ENCODE data around the gene ADSL.

The ADSL gene

DNA sequence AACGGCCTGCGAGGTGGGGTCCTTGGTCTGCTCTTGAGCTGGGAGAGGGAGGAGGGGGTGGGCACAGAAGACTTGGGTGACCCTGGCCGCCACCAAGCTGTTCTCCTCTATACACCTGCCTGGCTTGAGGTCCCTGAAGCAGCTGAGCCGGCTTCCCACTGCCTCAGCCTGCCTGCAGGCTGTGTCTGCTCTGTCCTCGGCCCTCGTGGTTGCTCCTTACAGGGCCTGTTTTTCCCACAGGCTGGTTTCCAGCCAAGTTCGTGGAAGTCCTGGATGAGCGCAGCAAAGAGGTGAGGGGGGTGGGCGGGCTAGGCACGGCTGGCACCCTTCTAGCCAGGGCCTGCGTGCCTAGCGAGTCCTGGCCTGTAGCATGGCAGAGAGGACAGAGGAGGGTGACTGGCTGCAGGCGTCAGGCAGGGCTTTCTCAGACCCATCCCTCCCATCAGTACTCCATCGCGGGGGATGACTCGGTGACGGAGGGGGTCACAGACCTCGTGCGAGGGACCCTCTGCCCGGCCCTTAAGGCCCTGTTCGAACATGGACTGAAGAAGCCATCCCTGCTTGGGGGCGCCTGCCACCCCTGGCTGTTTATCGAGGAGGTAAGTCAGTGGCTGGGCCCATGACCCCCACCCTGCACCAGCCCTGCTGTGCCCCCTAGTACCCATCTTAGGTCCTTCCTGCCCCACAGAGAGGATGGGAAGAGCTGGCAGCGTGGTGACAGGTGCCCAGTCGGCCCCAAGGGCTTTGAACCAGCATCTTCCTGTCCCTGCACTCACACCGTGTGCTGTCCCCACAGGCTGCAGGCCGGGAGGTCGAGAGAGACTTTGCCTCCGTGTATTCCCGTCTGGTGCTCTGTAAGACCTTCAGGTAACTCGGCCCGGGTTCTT lies 61.8 kb downstream of the ADSL start:
- Histone ChIP-seq H3K36me3 (ENCODE audit: control insufficient read depth, insufficient read depth, low read length) (peaks cover 60% of the 10 kb centered on the region), H3K9ac (ENCODE audit: low read depth, low read length) (no peak overlapping the region), H3K9me3 (ENCODE audit: control insufficient read depth, insufficient read depth, low read length) (no peaks in the 10 kb centered on the region), H3K4me1 (ENCODE audit: control insufficient read depth, insufficient read depth, low read length) (no peaks in the 10 kb centered on the region), H3K4me3 (ENCODE audit: low read depth, low read length) (no peak overlapping the region), H3K27me3 (ENCODE audit: control insufficient read depth, insufficient read depth, low read length) (no peaks in the 10 kb centered on the region)

DNA sequence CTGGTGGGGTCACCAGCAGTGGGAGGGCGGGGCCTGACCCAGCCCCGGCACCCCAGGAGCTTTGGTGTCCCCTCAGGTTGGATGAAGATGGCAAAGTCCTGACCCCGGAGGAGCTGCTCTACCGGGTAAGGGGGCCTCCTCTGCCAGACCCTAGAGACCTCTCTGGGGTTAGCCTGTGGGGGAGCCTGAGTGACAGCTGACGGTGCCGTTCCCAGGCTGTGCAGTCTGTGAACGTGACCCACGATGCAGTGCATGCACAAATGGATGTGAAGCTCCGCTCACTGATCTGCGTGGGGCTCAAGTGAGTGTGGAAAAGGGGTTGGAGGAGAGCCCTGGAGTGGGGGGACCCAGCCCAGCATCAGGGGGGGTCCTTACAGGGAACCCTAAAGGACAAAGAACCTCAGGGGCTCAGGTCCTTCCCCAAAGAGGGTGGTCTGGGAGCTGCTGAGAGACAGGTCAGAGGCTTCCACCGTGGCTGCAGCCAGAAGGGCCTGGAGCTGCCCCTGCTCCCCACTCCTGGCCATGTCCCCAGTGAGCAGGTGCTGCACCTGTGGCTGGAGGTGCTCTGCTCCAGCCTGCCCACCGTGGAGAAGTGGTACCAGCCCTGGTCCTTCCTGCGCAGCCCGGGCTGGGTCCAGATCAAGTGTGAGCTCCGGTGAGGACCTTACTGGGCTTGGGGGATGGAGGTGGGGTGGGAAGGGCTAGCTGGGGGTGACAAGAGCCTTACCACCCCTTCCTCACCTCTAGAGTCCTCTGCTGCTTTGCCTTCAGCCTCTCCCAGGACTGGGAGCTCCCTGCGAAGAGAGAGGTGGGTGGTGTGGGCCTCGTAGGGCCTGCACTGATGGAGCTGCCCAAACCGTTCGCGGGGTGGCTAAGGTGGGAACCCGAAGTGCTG lies 62.7 kb downstream of the ADSL start:
- Histone ChIP-seq H3K9ac (ENCODE audit: low read depth, low read length) (no peak overlapping the region), H3K27me3 (ENCODE audit: control insufficient read depth, insufficient read depth, low read length) (no peaks in the 10 kb centered on the region), H3K36me3 (ENCODE audit: control insufficient read depth, insufficient read depth, low read length) (peaks cover 60% of the 10 kb centered on the region), H3K4me1 (ENCODE audit: control insufficient read depth, insufficient read depth, low read length) (no peaks in the 10 kb centered on the region), H3K9me3 (ENCODE audit: control insufficient read depth, insufficient read depth, low read length) (no peaks in the 10 kb centered on the region), H3K4me3 (ENCODE audit: low read depth, low read length) (no peak overlapping the region)

DNA sequence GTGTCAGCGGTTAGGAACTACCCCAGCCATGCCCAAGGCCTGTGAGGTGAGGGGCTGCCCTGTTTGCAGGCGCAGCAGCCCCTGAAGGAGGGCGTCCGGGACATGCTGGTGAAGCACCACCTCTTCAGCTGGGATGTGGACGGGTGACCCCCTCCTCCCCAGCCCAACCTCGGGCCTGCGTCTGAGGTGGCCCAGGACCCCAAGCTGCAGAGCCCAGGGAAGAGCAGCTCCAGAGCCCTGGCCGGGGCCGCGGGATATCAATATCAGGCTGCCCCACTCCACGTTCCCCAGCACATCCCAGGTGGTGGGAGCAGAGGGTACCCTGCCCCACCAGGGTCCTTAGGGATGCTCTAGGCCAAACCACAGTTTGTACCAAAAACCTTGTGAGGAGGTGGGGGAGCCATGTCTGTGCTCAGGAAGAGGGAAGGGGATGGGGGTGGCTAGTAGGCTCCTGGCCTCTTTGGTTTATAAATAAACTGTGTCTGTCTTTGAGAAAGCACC lies 63.4 kb downstream of the ADSL start:
- Histone ChIP-seq H3K4me1 (ENCODE audit: control insufficient read depth, insufficient read depth, low read length) (no peaks in the 10 kb centered on the region), H3K27me3 (ENCODE audit: control insufficient read depth, insufficient read depth, low read length) (no peaks in the 10 kb centered on the region), H3K9me3 (ENCODE audit: control insufficient read depth, insufficient read depth, low read length) (no peaks in the 10 kb centered on the region), H3K9ac (ENCODE audit: low read depth, low read length) (no peak overlapping the region), H3K4me3 (ENCODE audit: low read depth, low read length) (no peak overlapping the region), H3K36me3 (ENCODE audit: control insufficient read depth, insufficient read depth, low read length) (peaks cover 55% of the 10 kb centered on the region)

DNA sequence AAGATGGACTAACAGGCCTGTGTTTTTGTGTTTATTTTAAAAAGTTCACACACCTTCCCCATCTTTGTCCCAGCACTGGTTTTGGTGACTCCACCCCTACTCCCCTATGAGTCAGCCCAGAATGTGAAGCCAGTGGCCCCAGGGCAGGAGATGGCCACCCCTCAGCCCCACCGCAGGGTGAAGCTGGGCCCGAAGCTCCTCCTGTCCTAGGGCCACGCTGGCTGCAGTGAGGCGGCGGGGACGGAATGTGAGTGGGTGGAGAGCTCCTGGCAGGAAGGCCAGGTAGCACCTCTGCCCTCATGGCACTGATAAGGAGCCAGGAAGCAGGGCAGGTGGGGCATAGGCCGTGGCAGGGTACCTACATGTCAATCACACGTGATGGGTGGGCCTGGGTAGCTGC lies 64.0 kb downstream of the ADSL start:
- Histone ChIP-seq H3K27me3 (ENCODE audit: control insufficient read depth, insufficient read depth, low read length) (no peaks in the 10 kb centered on the region), H3K4me3 (ENCODE audit: low read depth, low read length) (no peak overlapping the region), H3K36me3 (ENCODE audit: control insufficient read depth, insufficient read depth, low read length) (peaks cover 51% of the 10 kb centered on the region), H3K9ac (ENCODE audit: low read depth, low read length) (no peak overlapping the region), H3K9me3 (ENCODE audit: control insufficient read depth, insufficient read depth, low read length) (no peaks in the 10 kb centered on the region), H3K4me1 (ENCODE audit: control insufficient read depth, insufficient read depth, low read length) (no peaks in the 10 kb centered on the region)

DNA sequence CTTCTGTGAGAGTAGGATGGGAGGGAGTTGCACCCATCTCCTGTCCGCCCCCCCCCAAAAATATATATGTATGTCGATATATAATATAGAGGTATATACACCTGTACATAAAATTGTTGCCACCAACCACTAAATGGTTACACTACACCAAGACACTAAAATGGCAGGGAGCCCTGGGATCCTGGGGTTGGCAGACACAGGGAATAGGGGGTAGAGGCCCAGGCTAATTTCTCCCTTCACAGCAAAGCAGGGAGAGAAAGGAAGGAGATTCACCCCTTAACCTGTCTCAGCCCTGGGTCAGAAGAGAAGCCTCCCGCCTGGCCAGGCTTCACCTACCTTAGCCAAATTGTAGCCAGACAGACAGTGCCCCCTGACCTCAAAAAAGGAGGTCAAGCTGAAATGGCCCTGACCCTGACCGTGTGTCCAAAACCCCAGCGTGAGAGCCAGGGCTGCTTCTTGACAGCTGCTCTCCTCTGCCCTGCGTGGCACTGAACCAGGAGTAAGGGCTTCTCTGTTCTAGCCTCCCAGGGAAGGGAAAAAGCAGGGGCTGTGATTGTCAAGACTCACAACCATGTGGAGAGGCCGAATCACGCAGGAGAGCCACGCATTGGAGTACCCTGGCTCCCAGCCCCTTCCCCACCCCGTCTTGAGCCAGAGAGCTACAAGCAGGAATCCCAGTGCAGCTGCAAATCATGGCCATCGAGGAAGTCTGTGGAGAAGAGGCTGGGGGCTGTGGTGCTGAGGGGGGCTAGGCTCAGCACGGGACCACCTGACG lies 64.6 kb downstream of the ADSL start:
- peaks cover 51% of the 10 kb centered on the region for H3K36me3 ChIP-seq (ENCODE audit: control insufficient read depth, insufficient read depth, low read length)

DNA sequence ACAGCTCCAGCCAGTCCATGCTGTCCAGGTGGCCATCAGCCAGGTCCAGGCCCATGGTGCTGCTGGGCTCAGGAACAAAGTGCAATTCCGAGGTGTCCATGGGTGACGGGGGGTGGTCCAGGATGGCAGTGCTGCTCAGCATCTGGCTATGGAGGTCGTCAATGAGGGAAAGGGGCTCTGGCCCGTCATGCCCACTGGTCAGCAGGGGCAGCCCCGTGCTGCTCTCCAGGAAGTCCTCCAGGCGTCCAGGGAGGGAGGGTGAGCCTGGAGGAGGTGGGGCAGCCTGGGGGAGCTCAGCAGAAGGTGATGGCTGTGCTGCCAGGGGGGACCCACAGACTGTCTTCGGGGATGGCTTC lies 65.2 kb downstream of the ADSL start:
- Histone ChIP-seq H3K9ac (ENCODE audit: low read depth, low read length) (no peak overlapping the region), H3K9me3 (ENCODE audit: control insufficient read depth, insufficient read depth, low read length) (no peaks in the 10 kb centered on the region), H3K36me3 (ENCODE audit: control insufficient read depth, insufficient read depth, low read length) (peaks cover 56% of the 10 kb centered on the region), H3K27me3 (ENCODE audit: control insufficient read depth, insufficient read depth, low read length) (no peaks in the 10 kb centered on the region), H3K4me3 (ENCODE audit: low read depth, low read length) (no peak overlapping the region), H3K4me1 (ENCODE audit: control insufficient read depth, insufficient read depth, low read length) (no peaks in the 10 kb centered on the region)

More for the DNA sequence above, 64.6 kb downstream of the ADSL start:
- Histone ChIP-seq H3K9me3 (ENCODE audit: control insufficient read depth, insufficient read depth, low read length) (no peaks in the 10 kb centered on the region), H3K27me3 (ENCODE audit: control insufficient read depth, insufficient read depth, low read length) (no peaks in the 10 kb centered on the region), H3K4me1 (ENCODE audit: control insufficient read depth, insufficient read depth, low read length) (no peaks in the 10 kb centered on the region), H3K4me3 (ENCODE audit: low read depth, low read length) (no peak overlapping the region), H3K9ac (ENCODE audit: low read depth, low read length) (no peak overlapping the region)

DNA sequence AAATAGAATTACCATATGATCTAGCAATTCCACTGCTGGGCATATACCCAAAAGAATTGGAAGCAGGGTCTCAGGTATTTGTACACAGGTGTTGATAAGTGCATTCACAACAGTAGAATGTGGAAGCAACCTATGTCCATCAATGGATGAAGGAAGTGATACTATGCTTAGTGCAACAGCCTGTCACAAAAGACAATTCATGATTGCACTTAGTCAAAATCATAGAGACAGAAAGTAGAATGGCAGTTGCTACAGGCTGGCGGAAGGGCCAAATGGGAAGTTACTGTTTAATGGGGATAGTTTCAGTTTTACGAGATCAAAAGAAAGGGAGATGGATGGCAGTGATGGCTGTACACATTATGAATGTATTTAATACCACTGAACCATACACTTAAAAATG lies 66.1 kb downstream of the ADSL start:
- Histone ChIP-seq H3K4me1 (ENCODE audit: control insufficient read depth, insufficient read depth, low read length) (no peaks in the 10 kb centered on the region), H3K27me3 (ENCODE audit: control insufficient read depth, insufficient read depth, low read length) (no peaks in the 10 kb centered on the region), H3K9me3 (ENCODE audit: control insufficient read depth, insufficient read depth, low read length) (no peaks in the 10 kb centered on the region), H3K4me3 (ENCODE audit: low read depth, low read length) (no peak overlapping the region), H3K36me3 (ENCODE audit: control insufficient read depth, insufficient read depth, low read length) (peaks cover 48% of the 10 kb centered on the region), H3K9ac (ENCODE audit: low read depth, low read length) (no peak overlapping the region)

DNA sequence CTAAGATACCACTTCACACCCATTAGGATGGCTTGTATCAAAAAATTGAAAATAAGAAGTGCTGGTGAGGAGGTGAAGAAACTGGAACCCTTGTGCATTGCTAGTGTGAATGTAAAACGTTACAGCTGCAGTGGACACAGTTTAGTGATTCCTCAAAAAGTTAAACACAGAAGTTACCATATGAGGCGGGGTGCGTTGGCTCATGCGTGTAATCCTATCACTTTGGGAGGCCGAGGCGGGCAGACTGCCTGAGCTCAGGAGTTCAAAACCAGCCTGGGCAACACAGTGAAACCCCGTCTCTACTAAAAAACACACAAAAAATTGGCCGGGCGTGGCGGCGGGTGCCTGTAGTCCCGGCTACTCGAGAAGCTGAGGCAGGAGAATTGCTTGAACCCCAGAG lies 67.6 kb downstream of the ADSL start:
- Histone ChIP-seq H3K27me3 (ENCODE audit: control insufficient read depth, insufficient read depth, low read length) (no peaks in the 10 kb centered on the region), H3K4me1 (ENCODE audit: control insufficient read depth, insufficient read depth, low read length) (no peaks in the 10 kb centered on the region), H3K9me3 (ENCODE audit: control insufficient read depth, insufficient read depth, low read length) (no peaks in the 10 kb centered on the region), H3K36me3 (ENCODE audit: control insufficient read depth, insufficient read depth, low read length) (peaks cover 46% of the 10 kb centered on the region), H3K9ac (ENCODE audit: low read depth, low read length) (no peak overlapping the region), H3K4me3 (ENCODE audit: low read depth, low read length) (no peak overlapping the region)

DNA sequence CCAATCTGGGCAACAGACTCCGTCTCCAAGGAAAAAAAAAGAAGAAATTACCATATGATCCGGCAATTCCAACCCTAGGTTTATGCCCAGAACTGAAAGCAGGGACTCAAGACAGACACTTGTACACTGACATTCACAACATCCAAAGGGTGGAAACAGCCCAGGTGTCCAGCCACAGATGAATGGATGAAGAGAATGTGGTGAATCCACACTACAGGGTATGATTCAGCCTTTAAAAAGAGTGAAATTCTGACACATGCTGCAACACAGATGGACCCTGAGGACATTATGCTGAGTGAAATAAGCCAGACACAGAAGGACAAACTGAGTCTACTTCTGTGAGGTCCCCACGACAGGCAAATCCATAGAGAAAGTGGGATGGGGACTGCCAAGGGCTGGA lies 68.0 kb downstream of the ADSL start:
- H3K4me3 ChIP-seq (ENCODE audit: low read depth, low read length), result no peak overlapping the region
- H3K4me1 ChIP-seq (ENCODE audit: control insufficient read depth, insufficient read depth, low read length), result no peaks in the 10 kb centered on the region
- no peak overlapping the region for H3K9ac ChIP-seq (ENCODE audit: low read depth, low read length)

DNA sequence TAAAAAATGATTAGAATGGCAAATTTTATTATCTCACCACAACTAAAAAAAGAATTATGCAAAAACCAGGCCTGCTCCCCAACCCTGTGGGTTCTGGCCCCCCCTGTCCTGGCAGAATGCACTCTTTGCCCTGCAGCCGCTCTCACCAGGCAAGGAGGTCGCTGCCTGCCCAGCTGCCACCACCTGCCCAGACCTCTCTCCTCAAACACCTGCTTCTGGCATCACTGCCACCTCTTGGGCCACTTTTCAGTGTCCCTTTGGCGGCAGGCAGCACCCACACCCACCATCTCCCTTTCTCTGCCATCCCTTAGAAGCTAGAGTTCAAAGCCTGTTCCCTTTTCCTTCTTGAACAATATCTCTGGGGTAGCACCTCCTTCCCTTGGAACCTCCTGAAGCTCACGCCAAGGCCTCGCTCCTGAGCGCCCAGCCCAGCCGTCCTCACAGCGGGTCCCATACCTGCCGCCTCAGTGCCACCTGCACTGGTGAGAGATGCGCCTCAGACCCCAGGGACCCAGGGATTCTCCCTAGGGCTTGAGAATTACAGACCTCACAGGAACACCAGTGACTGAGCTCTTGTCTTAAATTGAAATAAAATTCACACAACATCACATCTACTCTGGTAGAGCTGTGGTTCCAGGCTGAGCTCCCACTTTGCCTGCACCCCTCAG lies 68.7 kb downstream of the ADSL start:
- Histone ChIP-seq H3K36me3 (ENCODE audit: control insufficient read depth, insufficient read depth, low read length) (peaks cover 47% of the 10 kb centered on the region), H3K4me1 (ENCODE audit: control insufficient read depth, insufficient read depth, low read length) (no peaks in the 10 kb centered on the region), H3K4me3 (ENCODE audit: low read depth, low read length) (no peak overlapping the region), H3K27me3 (ENCODE audit: control insufficient read depth, insufficient read depth, low read length) (no peaks in the 10 kb centered on the region), H3K9me3 (ENCODE audit: control insufficient read depth, insufficient read depth, low read length) (no peaks in the 10 kb centered on the region), H3K9ac (ENCODE audit: low read depth, low read length) (no peak overlapping the region)

More for the DNA sequence above, 68.0 kb downstream of the ADSL start:
- H3K9me3 ChIP-seq (ENCODE audit: control insufficient read depth, insufficient read depth, low read length), result no peaks in the 10 kb centered on the region
- H3K36me3 ChIP-seq (ENCODE audit: control insufficient read depth, insufficient read depth, low read length), result peaks cover 47% of the 10 kb centered on the region
- H3K27me3 ChIP-seq (ENCODE audit: control insufficient read depth, insufficient read depth, low read length), result no peaks in the 10 kb centered on the region
